Measurements from ENCODE around the gene CNNM3.
"Not testable (repeated sequence)": the region's sequence is repeated elsewhere in the genome, so short reads cannot be mapped to it uniquely, and the experiment has no call there.

Gene CNNM3

DNA sequence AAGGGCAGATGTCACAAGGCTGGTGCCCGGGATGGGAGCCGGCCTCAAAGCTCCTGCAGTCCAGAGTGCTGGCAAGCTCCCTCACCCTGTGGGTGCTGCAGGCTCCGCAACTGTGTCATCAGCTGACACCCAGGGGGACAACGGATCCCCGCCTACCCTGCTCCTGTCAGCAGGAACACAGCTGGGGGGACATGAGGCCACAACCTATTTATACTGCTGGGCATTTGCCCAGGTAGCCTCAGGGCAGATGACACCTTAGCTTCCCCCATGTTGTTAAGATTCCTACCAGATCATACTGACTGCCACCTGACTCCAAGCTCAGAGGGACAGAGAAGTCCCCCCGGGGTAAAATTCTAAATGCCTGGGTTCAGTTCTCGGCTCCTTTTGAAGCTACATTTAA, 26.5 kb downstream of the CNNM3 start:
- DNase-seq = no peak

DNA sequence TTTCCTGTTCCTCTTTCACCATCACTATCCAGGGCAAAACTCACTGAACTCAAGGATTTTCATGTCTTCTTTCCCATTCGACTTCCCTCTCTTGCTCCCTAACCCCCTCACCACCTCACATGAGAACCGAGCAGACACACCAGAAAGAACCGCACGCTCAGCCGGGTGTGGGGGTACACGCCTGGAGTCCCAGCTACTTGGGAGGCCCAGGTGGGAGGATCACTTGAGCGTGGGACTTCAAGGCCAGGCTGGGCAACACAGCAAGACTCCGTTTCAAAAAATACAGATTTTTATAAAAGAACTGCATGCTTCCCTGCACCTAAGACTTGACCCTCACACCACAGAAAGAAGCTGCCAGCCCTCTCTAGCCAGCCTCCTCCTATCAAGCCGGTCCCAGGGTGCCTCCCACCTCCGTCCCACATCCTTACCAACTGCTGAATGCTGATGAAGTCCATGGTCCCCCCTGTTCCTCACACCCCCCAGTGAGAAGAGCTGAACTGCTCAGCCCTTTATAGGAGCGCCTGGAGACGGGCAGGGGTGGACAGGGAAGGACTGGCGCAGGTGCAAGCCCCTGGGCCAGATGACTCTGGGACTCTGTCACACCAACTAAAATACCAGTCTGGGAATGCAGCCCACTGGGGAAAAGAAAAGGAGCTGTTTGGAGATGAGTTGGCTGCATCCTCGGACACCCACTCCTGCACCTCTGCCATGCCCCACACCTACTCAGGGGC, 27.6 kb downstream of the CNNM3 start, which contains the start of gene ANKRD23:
Gene ANKRD23 (minus strand): TSS at position 484 of the 731 bp plus-strand sequence. CDS start 29 bp downstream, at position 455.
- no peak for DNase-seq

DNA sequence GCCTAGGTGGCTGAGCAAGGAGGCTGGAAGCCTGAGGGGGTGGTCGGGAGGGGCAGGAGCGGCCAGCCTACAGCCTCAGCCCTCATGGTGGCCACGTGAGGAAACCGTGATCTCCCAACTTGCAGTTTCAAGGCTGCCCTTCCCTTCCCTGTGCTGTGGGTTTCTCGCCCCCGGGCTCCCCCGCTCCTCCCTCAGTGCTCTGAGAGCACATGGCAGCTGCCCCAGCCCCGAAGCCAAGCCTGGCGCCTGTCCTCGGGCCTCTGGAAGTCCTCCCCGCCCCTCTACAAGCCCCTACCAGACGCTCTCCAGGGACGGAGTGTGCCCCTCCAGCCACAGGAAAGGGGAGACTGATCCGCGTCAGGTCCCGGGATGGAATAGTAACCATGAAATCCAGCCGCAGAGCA, 28.3 kb downstream of the CNNM3 start:
- DNase-seq = no peak

DNA sequence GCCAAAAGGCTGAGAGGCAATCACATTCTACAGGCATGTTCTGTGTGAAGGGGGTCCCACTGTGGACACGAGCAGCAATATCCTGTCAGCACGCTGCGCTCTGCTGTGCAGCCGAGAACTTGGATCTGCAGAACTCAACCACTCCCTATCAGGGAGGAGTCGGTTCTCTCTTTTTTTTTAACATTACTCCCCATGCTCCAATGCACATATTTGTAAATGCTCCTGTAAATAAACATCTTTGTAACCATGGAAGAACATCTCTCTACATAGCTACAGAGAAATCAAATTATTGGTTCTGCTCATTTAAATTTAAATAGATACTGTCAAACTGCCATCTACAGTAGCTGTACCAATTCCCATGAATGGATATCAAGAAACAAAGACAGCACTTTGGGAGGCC, 30.8 kb downstream of the CNNM3 start:
- DNase-seq = no peak

DNA sequence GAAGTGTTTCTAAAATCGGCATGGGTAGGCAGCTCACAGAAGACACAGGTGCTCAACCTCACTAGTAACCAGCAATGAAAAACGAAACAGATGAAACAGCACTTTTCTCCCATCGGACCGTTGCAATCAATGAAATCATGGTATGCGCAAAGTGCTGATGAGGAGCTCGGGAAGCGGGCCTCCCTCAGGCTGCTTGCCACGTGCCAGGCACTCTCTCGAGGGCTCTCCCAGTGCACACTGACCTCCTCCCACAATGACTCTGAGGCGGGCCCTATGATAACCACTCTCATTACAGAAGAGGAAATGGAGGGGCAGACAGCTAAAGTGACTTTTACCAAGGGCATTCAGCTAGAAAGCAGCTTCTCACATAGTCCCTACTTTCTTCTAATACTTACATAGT, 31.5 kb downstream of the CNNM3 start:
- DNase-seq = no peak

DNA sequence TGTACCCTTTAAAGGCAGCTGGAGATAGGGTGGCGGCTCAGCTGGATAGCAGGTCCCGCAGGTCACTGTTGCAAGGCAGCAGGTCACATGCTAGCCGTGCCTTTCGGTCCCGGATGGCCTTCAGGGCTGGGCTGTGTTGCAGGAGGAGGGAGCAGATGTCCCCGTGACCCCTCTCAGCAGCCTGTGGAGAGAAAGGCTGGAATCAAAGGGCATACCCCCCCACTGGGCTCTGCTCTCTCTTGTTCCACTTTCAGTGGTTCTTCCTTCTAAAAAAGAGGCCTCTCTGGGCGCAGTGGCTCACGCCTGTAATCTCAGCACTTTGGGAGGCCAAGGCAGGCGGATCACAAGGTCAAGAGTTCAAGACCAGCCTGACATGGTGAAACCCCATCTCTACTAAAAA, 32.2 kb downstream of the CNNM3 start:
- no peak for DNase-seq

DNA sequence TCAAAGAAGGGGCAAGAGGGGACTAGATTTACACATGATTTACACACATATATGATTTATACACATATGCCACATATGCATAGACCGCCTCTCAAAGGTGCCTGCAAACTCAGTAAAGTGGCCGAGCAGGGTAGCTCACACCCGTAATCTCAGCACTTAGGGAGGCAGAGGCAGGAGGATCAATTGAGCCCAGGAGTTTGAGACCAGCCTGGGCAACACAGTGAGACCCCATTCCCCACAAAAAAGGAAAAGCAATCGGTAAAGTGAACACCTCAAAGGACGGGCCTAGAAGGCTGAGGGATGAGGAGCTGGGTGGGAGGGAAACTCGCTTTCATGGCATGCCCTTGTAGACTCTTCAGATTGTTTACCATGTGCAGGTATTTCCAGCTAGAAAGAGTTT, 36.6 kb downstream of the CNNM3 start:
- DNase-seq = no peak

DNA sequence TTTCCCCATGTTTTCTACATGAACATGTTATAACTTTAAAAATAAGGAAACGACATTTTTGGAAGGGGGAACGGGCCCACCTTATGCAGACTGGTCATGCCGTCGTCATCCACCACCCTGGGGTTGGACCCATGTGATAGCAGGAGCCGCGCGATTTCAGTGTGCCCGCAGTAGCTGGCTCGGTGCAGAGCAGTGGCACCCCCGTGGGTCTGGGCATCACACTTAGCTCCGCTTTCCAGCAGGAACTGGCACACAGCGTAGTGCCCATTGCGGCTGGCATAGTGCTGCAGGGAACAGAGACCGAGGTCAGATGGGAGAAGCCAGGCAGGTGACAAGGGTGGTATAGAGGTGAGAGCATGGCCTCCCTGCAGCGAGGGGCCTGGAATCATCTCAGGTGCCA, 37.3 kb downstream of the CNNM3 start:
- no peak for DNase-seq

DNA sequence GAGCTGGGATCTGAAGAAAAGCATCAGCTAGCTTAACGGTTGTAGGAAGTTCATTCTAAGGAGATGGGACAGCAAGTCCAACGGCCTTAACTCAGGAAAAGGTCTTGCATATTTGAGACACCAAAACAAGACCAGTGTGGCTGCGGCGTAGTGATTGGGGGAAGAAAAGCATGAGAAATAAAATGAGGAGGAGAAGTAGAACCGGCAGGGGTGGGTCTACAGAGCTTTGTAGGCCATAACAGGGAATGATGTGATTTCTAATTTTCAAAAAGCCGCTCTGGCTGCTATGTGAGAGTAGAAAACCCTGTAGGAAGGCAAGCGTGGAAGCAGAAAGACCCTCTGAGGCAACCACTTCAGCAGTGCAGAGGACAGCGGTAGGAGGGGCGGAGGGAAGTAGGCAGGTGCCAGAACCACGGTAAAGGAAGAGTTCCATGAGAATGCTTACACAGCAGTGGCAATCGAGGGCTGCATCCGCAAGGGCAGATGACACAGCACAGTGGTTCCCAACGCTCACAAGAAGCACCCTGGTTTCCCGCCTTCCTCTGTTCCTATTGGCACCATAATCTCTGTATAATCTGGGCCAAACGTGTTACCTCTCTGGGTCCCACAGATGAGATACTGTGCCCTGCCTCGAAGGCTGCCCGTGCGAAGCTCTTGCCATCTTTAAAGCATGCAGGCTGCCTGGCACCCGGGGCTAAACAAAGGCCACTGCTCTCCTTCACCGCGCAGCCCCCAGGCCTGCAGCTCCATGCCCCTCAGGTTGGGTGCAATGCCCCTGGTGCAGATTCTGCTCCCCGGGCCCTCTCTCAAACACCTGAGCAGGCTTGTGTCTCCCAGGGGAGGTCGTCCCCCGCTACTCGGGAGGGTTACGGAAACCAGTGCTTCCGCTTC, 41.0 kb downstream of the CNNM3 start:
- DNase-seq = no peak

DNA sequence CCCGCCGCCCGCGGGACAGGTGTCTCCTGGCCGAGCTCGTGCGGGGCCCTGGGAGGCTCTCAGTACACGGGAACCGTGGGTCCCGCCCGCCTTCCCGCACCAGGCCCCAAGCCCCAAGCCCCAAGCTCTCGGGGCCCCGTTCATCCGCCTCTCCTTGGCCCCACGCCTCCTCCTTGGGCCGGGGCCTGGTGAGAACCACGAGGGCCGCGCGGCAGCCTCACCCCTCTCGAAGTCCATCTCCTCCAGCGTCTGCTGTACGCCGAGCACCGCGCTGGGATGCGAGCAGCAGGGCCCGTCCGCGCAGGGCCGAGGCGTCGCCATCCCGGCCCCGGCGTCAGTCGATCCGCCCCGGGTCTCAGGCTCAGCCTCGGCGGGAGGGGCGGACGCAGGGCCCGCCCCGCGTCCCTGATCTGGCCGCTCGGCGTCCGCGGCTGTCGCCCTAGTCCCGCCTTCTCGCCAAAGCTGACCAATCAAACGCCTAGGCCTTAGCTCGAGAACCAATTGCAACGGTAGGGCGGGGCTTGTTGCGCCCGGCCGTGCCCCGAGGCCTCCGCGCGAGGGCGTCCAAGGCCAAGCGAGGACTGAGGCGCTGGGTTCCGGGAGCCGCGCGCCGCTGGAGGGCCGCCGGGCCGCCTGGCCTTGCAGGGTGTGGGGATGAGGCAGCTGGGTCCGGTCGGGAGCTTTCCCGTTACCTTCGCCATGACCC, 41.8 kb downstream of the CNNM3 start, which contains the start of gene ANKRD39:
Gene ANKRD39 (minus strand): TSS at position 350 of the 706 bp plus-strand sequence. CDS start 29 bp downstream, at position 321.
- peak; percentile 92 for DNase-seq

DNA sequence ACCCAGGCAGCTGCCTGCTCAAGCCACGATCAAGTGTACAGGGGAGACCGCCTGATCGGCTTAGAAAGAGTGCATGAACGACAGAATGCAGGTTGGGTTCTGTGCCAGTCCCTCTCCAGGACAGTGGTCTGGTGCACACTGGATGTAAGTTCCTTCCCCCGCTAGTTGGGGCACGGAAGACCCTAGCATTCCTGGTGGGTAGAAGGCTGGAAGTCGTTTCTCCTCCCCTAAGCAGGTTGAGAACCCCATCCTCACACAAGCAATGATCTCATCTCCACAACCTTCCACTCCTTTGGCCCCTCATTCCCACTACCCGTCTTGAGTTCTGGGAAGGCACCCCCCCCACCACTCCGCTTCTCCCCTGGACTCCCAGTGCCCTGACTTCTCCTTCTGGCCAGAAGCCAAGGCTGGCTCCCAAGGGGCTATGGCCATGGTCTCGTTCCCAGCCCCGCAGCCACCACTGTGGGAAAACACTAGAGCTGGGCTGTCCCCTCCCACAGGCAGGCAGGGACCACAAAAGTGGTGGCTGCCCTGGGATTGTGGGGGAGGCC, 43.1 kb downstream of the CNNM3 start:
- no peak for DNase-seq

DNA sequence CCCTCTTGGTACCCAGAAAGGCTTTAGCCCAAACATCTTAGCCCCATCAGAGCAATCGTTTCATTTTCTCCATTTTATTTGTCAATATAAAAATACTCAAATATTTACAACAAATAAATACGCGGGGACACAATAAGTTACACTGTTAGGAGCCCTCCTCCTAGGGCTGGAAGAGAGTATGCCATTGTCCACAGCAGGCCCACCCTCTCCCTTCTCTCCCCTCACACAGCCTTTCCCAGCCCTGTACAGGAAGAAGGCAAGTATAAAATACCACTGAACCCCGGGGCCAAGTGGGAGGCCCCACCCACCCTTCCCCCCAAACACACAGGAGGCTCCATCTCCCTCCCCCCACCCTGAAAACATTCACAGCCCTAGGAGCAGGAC, 43.6 kb downstream of the CNNM3 start:
- no peak for DNase-seq

DNA sequence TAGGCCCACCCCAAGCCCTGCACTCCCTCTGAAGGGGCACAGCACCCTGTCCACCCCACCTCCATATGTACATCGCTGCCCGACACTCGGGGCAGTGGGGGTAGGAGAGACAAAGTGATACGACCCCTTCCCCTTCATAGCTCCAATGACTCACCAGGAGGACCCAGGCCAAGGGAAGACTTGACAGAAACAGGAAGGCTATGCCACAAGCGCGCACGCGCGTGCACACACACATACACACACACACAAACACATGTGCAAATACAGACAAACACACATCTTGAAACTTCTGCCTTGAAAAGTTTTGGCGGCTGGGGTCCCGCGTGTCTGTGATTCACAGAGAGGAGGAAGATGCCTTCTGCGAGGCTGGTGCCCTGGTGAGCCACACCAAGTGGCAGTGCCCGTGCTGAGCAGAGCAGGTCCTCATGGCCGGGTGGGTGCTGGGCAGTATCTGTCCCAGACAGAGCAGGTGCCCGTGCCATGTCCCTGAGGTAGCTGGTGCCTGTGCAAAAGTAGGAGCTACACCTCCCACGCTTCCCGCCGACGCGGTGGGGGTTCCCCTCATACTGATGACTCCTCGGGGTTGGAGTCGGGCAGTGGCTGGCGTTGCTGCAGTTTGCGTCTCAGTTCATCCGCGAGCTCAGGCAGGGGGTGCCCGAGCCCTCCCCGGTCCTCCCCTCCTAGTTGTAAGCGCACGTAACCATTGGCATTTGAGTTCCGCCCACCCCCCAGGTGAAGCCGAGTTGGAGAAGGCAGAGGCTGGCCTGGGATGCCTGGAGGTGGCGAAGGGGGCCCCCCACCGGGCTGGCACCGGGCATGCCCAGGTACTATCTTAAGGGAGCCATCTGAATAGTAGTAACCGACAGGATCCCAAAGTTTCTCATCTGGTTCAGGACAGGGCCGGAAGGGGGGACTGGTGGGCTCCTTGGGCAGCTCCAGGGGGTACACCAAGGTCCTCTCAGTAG, 44.3 kb downstream of the CNNM3 start:
- DNase-seq = no peak

DNA sequence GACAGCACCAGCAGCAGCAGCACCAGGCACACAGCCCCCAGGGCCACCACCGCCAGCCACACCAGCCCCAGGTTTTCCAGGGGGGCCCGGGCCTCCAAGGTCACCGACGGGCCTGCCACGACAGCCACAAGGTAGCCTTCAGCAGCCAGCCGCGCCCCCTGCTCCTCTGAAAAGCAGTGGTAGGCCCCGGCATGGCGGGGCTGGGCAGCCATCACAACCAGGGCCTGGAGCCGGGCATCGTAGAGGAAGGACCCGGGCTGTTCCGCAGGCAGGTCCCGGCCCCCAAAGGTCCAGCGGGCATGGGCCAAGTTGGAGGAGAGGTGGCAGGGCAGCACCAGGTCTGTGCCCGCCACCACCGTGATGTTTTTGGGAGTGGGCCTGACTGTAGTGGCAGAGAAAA, 45.0 kb downstream of the CNNM3 start:
- DNase-seq = no peak

DNA sequence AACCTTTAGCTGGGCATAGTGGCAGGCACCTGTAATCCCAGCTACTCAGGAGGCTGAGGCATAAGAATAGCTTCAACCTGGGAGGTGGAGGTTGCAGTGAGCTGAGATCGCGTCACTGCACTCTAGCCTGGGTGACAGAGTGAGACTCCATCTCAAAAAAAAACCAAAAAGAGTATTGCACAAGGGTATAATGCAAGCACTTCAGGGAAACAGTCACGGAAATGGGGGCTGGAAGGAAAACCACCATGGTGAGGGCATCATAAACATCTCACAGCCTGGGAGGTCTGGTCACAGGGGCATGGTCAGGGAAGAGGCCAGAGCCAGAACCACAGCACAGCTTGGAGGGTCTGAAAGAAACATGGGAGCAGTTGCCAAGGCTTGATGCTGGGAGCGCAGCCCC, 47.0 kb downstream of the CNNM3 start:
- DNase-seq = not testable (repeated sequence)

DNA sequence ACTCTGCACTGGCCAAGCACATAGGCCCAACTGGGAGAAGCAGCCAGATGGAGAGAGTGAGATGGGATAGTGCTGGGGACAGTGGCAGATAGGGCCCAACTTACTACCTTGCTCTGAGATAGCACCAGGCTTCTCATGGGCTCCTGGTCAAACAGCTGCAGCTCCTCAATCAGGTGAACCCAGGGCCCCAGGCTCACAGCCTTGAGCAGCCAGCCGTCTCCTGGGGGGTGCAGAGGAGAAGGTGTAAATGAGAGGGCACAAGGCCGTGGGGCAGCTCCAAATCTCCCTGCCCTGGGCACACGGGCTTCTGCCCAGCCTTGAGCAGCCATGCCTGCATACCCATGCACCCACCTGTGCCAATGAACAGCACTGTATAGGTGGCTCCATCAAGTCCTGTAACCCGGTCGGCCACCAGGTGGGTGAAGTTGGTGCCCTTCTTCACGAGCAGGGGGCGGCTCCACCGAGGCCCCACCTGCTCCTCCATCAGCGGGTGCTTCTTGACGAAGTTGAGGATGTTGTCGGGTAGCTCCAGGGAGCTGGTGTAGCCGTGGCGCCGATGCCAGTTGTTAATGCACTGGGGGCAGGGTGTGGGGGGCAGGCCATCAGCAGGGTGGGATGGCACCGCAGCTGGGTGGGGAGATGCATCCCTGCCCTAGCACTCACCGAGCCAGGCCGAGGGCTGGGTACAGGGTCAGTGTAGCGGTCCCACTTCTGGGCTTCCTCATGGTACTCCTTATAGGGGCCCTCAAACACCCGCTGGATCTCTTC, 47.7 kb downstream of the CNNM3 start:
- DNase-seq = no peak

DNA sequence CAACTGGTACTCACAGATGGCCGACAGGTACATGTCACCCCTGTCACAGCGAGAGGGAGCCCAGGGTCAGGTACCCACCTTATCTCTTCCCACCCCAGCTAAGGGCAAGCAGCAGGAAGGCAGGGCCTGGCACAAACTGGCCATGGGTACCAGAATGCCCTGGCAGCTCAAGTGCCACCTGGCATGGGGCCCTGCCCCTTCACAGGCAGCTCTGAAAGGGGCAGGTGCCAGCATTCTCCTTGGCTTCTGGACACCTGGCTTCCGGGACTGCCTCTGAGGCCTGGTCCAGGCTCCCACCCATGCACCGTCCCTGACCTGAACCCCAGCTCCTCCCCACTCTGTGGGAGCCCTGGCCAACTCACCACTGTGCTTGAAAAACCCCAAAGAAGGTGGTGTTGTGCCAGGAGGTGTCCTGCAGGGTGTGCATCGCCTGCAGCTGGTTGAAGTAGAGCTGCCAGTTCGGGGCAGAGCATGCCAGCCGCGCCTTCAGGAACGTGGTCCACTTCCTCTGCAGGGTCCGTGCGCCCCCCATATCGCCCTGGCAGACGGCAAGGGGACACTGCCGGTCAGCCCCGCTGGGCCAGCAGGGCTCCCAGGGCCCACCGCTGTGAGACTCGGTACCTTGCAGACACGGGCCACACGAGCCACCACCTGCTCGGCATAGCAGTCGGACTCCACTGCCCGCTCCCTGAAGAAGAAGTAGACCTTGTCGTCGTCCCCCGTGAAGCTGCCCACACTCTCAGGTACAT, 48.4 kb downstream of the CNNM3 start:
- no peak for DNase-seq

DNA sequence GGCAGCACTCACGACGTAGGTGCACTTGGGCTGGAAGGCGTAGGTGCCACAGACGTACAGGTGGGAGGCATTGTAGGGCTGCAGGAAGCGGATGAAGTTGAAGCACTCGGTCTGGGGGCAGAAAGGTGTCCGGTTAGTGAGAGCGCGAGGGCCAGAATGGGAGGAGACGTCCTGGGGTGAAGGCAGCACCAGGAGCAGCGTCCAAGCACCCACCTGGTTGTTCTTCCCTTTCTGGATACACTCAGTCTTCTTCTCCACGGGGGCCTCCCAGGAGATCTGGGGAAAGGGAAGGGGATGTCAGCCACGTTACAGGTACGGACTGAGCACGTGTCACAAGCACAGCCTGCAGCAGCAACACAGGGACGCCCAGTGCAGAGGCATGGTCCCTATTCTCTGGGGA, 49.6 kb downstream of the CNNM3 start:
- DNase-seq = no peak

DNA sequence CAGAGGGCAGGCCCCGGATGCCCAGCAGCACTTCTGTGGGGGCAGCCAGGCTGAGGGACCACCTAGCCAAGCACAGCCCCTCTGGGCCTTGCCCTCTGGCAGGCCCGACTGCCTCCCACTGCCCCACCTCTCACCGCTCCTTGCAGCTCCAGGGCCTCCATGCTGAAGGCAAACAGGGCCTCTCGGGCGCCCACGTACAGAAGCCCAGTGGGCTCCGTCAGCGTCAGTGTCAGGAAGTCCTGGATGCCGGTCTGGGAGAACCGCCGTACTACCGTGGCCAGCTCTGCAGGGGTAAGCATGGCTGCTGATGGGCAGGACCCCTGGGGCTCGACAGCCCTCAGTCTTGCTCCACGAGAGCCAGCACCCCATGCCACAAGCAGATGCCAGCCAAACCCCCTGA, 50.1 kb downstream of the CNNM3 start:
- DNase-seq = no peak

DNA sequence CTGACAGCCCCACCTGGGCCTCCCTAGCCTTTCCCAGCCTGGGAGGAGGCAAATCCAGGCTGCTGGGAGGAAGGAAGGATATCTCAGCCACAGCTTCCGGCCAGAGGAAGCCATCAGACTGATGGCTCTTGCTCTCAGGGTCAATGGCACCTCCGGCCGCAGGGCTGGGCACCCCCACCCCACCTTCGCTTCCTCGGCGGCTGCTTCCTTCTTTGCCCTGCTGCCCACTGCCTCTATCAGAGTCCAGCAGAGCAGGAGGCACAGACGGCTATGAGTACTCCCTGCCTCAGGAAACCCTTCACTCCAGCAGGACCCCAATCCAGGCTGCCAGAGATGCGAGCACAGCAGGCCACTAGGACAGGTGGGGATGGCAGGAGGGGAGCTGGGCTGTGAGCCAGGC, 50.5 kb downstream of the CNNM3 start:
- no peak for DNase-seq
